Stimulated activated memory B cell treated with anti-CD40 and anti-IgM and Interleukin-4, amounts not matched to agents 10 μg/mL and 1 μg/mL and 100 μg/mL, for 72 hours (primary cell): Measurements from ENCODE around the gene KRTAP12-3.
"Not testable (repeated sequence)": the region's sequence is repeated elsewhere in the genome, so short reads cannot be mapped to it uniquely, and the experiment has no call there.

Source experiments
- ATAC-seq: fragments of 150-1000 bp; cut with Tn5 transposase; 2 replicates; pipeline ENCODE4 v1.10.0; 2021
- H3K27ac Mint-ChIP-seq: one replicate; pipeline ENCODE4 v1.8.0; 2022; ENCODE audit warnings: mild to moderate bottlenecking, mixed read lengths
- H3K27me3 Mint-ChIP-seq: one replicate; pipeline ENCODE4 v1.8.0; 2022; ENCODE audit warnings: mixed read lengths
- H3K36me3 Mint-ChIP-seq: one replicate; pipeline ENCODE4 v1.8.0; 2022; ENCODE audit warnings: mixed read lengths
- H3K4me1 Mint-ChIP-seq: one replicate; pipeline ENCODE4 v1.8.0; 2022; ENCODE audit warnings: mixed read lengths
- H3K4me3 Mint-ChIP-seq: one replicate; pipeline ENCODE4 v1.8.0; 2022; ENCODE audit warnings: mild to moderate bottlenecking, moderate library complexity, mixed read lengths
- H3K9me3 Mint-ChIP-seq: one replicate; pipeline ENCODE4 v1.8.0; 2022; ENCODE audit warnings: mixed read lengths

Gene KRTAP12-3

DNA sequence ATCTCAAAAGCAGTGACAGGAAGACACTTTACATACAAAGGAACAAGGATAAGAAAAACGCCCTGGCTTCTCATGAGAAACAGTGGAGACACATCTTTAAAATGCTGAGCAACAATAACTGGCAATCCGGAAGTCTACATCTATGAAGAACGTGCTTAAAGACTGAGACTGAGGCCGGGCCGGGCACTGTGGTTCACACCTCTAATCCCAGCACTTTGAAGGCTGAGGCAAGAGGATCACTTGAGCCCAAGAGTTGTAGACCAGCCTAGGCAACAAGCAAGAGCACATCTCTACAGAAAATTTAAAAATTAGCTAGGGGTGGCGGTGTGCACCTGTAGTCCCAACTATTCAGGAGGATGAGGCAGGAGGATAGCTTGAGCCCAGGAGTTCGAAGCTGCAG lies 26.3 kb downstream of the KRTAP12-3 start:
- no peaks in the 10 kb centered on the region for H3K4me1 Mint-ChIP-seq
- H3K27ac Mint-ChIP-seq, result no peak overlapping the region
- H3K36me3 Mint-ChIP-seq, result no peaks in the 10 kb centered on the region
- no peak for ATAC-seq
- H3K27me3 Mint-ChIP-seq, result peaks cover 90% of the 10 kb centered on the region
- H3K4me3 Mint-ChIP-seq, result no peak overlapping the region
- no peaks in the 10 kb centered on the region for H3K9me3 Mint-ChIP-seq

DNA sequence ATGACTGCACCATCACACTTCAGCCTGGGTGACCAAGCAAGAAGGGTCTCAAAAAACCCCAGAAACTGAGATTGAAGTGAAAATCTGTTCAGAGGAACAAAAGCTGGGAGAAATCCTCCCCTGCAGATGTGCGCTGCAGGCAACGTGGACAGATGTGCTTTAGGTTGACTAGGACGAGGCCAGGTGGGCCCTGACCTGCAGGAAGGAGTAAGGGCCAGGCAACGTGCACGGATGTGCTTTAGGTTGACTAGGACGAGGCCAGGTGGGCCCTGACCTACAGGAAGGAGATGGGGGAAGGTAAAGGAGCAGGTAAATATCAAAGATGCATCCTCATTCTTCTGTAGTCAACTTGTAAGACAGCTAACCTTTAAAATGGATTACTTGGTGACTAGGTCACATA lies 26.8 kb downstream of the KRTAP12-3 start:
- H3K9me3 Mint-ChIP-seq, result no peaks in the 10 kb centered on the region
- no peak overlapping the region for H3K27ac Mint-ChIP-seq
- no peak overlapping the region for H3K4me3 Mint-ChIP-seq
- ATAC-seq, result no peak
- H3K36me3 Mint-ChIP-seq, result no peaks in the 10 kb centered on the region
- H3K4me1 Mint-ChIP-seq, result no peaks in the 10 kb centered on the region
- H3K27me3 Mint-ChIP-seq, result peaks cover 90% of the 10 kb centered on the region

DNA sequence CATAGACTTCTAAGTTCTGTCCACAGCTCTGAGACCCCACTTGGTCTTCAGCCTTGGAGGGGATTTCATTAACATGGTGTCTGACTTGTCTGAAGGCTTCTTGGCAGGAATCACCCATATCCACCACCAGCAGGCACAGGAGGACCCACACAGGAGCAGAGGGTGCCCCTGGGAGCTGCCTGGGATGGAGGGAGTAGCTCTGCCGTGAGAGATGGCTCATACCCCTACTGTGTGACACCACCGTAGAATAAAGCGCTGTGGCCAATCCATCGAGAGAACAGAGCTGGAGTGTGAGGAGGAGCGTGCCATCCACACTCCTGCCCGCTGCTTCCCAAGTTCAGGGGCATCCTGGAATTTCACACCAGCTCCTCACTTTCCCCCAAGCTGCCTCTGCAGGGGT lies 27.3 kb downstream of the KRTAP12-3 start:
- H3K4me1 Mint-ChIP-seq, ATAC-seq, H3K36me3 Mint-ChIP-seq, H3K9me3 Mint-ChIP-seq, H3K4me3 Mint-ChIP-seq, H3K27ac Mint-ChIP-seq: not testable (repeated sequence)
- peaks cover 86% of the 10 kb centered on the region for H3K27me3 Mint-ChIP-seq

DNA sequence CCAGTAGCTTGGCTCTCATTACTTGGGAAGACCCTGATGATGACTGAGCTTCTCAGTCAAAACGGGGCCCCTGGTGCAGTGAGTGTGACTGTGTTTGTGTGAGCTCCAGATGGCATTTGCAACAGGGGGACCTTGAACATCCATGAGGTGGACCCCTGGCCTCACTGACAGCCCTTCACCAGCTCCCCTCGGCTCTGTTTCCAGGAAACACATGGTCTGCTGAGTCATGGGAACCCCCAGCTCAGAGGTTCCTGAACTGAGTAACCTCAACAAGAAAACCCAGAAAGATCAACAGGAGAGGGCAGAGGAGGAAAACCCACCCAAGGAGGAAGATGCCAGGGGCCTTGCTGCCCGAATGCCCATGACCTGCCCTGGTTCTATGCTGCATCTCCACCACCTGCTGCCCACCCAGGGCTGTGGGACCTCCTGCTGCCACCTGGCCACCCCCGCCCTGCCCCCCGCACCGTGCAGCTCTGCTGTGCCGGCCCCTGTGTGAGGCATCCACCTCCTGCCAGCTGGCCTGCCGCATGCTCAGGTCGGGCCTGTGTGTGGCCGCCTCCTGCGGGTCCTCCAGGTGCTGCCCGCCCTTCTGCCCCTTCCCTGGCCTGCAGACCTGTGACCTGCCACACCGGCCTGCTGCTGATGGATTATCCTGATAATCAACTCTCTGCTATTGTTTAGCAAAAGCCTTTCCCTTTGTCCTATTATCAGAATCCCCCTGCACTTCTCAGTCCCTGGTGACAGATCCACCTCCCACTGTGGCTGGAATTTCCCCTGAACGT lies 28.5 kb downstream of the KRTAP12-3 start:
- H3K4me1 Mint-ChIP-seq, result no peaks in the 10 kb centered on the region

DNA sequence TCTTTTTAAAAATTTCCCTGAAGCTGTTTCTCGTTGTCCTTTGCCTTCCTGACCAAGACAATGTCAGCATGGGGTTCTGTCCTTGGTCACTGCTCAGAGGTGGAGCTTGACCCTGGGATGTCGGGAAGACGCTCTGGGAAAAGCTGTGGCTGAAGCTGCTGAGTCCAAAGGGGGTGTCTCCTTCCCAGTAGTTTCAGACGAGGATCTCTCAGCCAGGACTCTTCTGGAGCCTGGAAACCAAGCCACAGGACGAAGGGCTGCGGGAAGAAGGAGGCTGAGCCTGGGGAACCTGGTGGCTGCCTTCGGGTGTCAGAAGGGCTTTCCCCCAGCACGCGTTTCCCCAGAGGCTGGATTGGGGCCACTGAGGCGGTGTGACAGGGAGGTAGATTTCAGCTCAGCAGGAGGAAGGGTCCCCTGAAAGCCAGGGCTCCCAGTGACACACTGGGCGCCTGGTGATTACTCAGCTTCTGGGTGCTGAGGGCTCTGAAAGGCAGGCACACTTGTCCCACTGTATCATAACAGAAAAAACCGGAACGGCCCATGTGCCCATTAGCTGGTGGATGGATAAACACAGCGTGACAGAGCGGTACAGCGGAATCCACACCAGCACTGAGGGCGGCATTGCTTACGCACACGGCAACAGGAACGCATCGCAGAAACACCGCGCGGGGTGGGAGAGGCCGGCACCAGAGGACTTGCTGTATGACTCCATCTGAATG lies 29.3 kb downstream of the KRTAP12-3 start:
- Mint-ChIP-seq H3K27me3 (peaks cover 67% of the 10 kb centered on the region), H3K27ac (no peak overlapping the region), H3K4me1 (no peaks in the 10 kb centered on the region), H3K4me3 (no peak overlapping the region), H3K36me3 (no peaks in the 10 kb centered on the region), H3K9me3 (no peaks in the 10 kb centered on the region)
- ATAC-seq, result no peak

More for the DNA sequence above, 28.5 kb downstream of the KRTAP12-3 start:
- ATAC-seq, result no peak
- Mint-ChIP-seq H3K27me3 (peaks cover 75% of the 10 kb centered on the region), H3K9me3 (no peaks in the 10 kb centered on the region), H3K36me3 (no peaks in the 10 kb centered on the region), H3K4me3 (no peak overlapping the region), H3K27ac (no peak overlapping the region)

DNA sequence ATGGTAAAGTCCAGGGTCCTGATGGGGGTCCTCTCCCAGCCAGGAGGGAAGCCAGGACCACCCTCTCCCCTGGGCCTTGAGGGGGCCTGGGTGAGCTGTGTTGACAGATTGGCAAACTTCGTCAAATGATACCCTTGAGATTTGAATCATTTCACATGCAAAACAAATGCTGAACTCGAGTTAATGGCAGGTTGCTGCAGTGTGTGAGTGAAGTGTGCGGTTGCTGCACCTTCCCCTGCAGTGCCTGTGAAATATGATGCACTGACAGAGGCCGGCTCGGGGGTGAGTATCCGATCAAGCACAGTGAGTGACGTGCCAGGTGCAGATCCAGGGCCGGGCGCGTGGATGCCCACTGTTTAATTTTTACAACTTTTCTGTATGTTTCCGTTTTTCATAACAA lies 29.9 kb downstream of the KRTAP12-3 start:
- H3K9me3 Mint-ChIP-seq, result peaks cover under 1% of the 10 kb centered on the region
- no peaks in the 10 kb centered on the region for H3K4me1 Mint-ChIP-seq
- H3K27ac Mint-ChIP-seq, result no peak overlapping the region
- H3K27me3 Mint-ChIP-seq, result peaks cover 60% of the 10 kb centered on the region
- H3K36me3 Mint-ChIP-seq, result no peaks in the 10 kb centered on the region
- H3K4me3 Mint-ChIP-seq, result no peak overlapping the region
- ATAC-seq, result no peak

DNA sequence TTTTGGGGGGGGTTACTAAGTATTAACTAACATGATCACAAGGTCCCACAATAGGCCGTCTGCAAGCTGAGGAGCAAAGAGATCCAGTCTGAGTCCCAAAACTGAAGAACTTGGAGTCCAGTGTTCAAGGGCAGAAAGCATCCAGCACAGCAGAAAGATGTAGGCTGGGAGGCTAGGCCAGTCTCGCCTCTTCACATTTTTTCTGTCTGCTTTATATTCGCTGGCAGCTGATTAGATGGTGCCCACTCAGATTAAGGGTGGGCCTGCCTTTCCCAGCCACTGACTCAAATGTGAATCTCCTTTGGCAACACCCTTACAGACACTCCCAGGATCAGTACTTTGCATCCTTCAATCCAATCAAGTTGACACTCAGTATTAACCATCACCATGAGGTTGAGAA lies 32.0 kb downstream of the KRTAP12-3 start:
- not testable (repeated sequence) for H3K27ac Mint-ChIP-seq, H3K9me3 Mint-ChIP-seq, H3K4me3 Mint-ChIP-seq, H3K36me3 Mint-ChIP-seq, H3K4me1 Mint-ChIP-seq, ATAC-seq
- peaks cover 43% of the 10 kb centered on the region for H3K27me3 Mint-ChIP-seq

DNA sequence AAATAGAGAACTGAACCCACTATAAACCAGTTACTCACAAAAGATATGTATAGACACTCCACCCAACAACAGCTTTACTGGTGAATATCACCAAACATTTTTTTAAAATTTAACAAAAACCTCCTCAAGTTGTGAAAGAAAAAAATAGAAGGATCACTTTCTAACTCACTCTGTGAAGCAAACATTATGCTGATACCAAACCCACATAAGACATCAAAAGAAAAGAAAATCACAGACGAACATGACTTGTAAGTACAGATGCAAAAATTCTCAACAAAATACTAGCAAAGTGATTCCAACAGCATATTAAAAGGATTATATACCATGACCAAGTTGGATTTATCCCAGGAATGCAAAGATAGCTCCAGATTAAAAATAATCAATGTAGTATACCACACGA lies 34.0 kb downstream of the KRTAP12-3 start:
- peaks cover 38% of the 10 kb centered on the region for H3K27me3 Mint-ChIP-seq
- peaks cover 8% of the 10 kb centered on the region for H3K9me3 Mint-ChIP-seq
- H3K36me3 Mint-ChIP-seq, result no peaks in the 10 kb centered on the region

DNA sequence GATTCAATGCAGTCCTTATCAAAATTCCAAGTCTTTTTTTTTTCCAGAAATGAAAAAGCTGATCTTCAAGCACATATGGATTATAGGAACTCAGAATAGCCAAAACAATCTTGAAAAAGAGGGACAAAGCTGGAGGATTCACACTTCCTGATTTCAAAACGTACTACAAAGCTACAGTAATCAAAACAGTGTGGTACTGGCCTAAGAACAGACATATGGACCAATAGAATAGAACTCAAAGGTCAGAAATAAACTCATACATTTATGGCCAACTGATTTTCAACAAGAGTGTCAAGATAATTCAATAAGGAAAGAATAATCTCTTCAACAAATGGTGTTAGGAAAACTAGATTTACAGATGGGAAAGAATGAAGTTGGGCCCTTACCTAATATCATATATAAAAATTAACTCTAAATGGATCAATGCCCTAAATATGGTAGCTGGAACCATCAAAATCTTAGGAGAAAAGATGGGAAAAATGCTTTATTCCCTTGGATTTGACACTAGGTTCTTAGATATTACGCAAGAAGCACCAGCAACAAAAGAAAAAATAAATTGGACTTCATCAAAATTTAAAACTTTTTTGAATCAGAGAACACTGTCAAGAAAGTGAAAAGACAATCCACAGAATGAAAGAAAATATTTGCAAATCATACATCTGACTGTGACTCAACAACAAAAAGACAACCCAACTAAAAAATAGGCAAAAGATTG lies 35.2 kb downstream of the KRTAP12-3 start:
- no peaks in the 10 kb centered on the region for H3K4me1 Mint-ChIP-seq
- peaks cover 8% of the 10 kb centered on the region for H3K9me3 Mint-ChIP-seq
- H3K27me3 Mint-ChIP-seq, result peaks cover 38% of the 10 kb centered on the region
- H3K4me3 Mint-ChIP-seq, result no peak overlapping the region
- H3K27ac Mint-ChIP-seq, result no peak overlapping the region
- H3K36me3 Mint-ChIP-seq, result no peaks in the 10 kb centered on the region
- ATAC-seq, result no peak

More for the DNA sequence above, 34.0 kb downstream of the KRTAP12-3 start:
- no peak overlapping the region for H3K27ac Mint-ChIP-seq
- no peaks in the 10 kb centered on the region for H3K4me1 Mint-ChIP-seq
- no peak overlapping the region for H3K4me3 Mint-ChIP-seq
- no peak for ATAC-seq

DNA sequence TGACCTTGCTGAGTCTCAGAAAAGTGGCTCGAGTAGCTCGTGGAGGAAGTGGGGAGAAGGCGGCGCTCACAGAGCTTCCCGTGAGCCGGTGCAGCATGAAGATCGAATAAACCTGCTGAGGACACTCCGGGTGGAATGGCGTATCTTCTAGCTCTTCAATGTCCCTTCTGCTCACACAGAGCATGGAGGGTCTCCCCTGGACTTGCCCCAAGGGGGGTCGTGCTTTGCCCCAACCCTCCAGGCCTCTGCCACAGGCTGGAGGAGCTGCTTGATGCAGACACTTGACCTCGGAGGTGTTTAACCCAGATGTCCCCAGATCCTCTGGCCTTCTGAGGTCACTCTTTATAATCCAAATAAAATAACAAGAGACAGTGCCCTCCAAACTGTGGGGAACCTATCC lies 37.0 kb downstream of the KRTAP12-3 start:
- Mint-ChIP-seq H3K4me3 (no peak overlapping the region), H3K27ac (no peak overlapping the region), H3K27me3 (peaks cover 43% of the 10 kb centered on the region), H3K4me1 (no peaks in the 10 kb centered on the region), H3K36me3 (no peaks in the 10 kb centered on the region), H3K9me3 (peaks cover 8% of the 10 kb centered on the region)
- ATAC-seq, result no peak

DNA sequence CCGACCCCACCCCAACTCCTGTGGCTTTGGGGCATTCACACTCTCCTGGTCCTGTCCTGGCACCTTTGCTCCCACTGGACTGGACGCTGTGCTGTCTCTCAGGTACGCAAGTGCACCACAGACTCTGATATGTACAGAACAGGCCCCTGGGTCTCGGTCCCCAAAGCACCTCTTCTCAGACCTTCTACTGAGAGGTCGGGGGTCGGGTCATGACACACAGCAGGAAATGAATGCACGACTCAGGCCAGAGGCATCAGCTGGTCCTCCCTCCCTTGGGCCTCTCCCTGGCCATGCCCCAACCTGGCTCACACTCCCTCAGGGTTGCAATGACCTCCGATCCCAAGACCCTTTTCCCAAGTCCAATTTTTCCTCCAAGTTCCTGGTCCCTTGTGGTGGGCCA lies 37.5 kb downstream of the KRTAP12-3 start:
- Mint-ChIP-seq H3K9me3 (peaks cover 8% of the 10 kb centered on the region), H3K36me3 (no peaks in the 10 kb centered on the region), H3K4me1 (no peaks in the 10 kb centered on the region), H3K27ac (no peak overlapping the region), H3K4me3 (no peak overlapping the region), H3K27me3 (peaks cover 47% of the 10 kb centered on the region)
- ATAC-seq, result no peak

DNA sequence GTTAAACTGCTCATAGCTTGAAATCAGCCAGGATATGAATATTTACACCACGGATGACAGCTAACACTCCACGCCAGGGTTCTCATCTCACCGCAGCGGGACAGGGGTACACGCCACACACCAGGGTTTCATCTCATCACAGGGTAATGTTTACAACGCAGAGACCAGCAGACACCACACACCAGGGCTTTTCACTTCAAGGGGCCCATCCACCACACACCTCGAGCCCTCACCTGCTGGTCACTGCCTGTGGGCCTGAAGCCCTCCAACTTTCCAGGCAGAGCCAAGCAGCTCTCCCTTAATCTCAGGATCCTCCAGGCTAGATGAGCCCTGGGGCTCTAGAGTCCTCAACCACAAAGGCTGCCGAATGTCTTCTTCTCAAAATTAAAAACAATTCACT lies 37.9 kb downstream of the KRTAP12-3 start:
- peaks cover 52% of the 10 kb centered on the region for H3K27me3 Mint-ChIP-seq

DNA sequence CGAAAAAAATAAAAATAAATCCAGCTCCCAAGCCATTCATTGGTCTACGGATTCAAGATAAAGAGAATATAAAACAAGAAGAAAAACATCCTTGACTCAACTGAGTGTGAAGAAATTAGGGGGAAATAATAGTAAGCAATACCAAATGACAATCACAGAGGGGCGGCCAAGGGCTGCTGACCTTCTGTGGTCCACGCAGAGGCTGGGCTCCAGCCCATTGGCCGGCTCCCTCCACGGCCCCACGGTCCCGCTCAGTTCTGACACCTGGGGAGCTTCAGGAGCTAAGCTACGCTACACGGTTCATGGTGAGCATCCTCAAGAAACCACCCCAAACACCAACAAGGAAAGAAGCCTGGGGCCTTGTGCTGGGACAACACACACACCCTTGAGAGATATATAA lies 38.8 kb downstream of the KRTAP12-3 start:
- peaks cover 61% of the 10 kb centered on the region for H3K27me3 Mint-ChIP-seq
- no peak for ATAC-seq
- H3K27ac Mint-ChIP-seq, result no peak overlapping the region
- no peaks in the 10 kb centered on the region for H3K4me1 Mint-ChIP-seq
- H3K9me3 Mint-ChIP-seq, result peaks cover 8% of the 10 kb centered on the region
- H3K4me3 Mint-ChIP-seq, result no peak overlapping the region
- no peaks in the 10 kb centered on the region for H3K36me3 Mint-ChIP-seq

More for the DNA sequence above, 37.9 kb downstream of the KRTAP12-3 start:
- ATAC-seq, result no peak
- H3K27ac Mint-ChIP-seq, result no peak overlapping the region
- H3K36me3 Mint-ChIP-seq, result no peaks in the 10 kb centered on the region
- no peaks in the 10 kb centered on the region for H3K4me1 Mint-ChIP-seq
- peaks cover 8% of the 10 kb centered on the region for H3K9me3 Mint-ChIP-seq
- no peak overlapping the region for H3K4me3 Mint-ChIP-seq

DNA sequence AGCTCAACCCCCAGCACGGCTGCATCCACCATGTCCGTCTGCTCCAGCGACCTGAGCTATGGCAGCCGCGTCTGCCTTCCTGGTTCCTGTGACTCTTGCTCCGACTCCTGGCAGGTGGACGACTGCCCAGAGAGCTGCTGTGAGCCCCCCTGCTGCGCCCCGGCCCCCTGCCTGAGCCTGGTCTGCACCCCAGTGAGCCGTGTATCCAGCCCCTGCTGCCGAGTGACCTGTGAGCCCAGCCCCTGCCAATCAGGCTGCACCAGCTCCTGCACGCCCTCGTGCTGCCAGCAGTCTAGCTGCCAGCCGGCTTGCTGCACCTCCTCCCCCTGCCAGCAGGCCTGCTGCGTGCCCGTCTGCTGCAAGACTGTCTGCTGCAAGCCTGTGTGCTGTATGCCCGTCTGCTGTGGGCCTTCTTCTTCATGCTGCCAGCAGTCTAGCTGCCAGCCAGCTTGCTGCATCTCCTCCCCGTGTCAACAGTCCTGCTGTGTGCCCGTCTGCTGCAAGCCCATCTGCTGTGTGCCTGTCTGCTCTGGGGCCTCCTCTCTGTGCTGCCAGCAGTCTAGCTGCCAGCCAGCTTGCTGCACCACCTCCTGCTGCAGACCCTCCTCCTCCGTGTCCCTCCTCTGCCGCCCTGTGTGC lies 39.6 kb downstream of the KRTAP12-3 start, which contains the start of gene KRTAP10-12:
TSS of gene KRTAP10-12 (plus strand) at position 1 of the 639 bp plus-strand sequence. CDS start at position 31, 30 bp downstream.
- H3K4me1 Mint-ChIP-seq, ATAC-seq, H3K4me3 Mint-ChIP-seq, H3K27ac Mint-ChIP-seq, H3K9me3 Mint-ChIP-seq, H3K36me3 Mint-ChIP-seq: not testable (repeated sequence)
- peaks cover 68% of the 10 kb centered on the region for H3K27me3 Mint-ChIP-seq
